ENCODE measurements around the gene NOL4L.

The NOL4L gene

GRCh38 chr20:32566379-32567374, 18.5 kb downstream of the NOL4L start:
- no peaks in the 10 kb centered on the region for H3K36me3 ChIP-seq (ENCODE audit: insufficient read depth, low read length)
- no peaks in the 10 kb centered on the region for H3K79me2 ChIP-seq (ENCODE audit: control insufficient read depth, insufficient read depth, low read length, unreplicated experiment)
- H3K4me3 ChIP-seq (ENCODE audit: low read depth, low read length), result no peak overlapping the region
- H3K27ac ChIP-seq (ENCODE audit: low read depth, low read length), result no peak overlapping the region
- H3K4me1 ChIP-seq (ENCODE audit: control insufficient read depth, insufficient read depth, low read length, unreplicated experiment), result peaks cover 9% of the 10 kb centered on the region
- H2AFZ ChIP-seq (ENCODE audit: low read length, unreplicated experiment), result no peak overlapping the region
- H3K27me3 ChIP-seq (ENCODE audit: insufficient read depth, low read length), result no peaks in the 10 kb centered on the region

GRCh38 chr20:32565735-32566032, 19.4 kb downstream of the NOL4L start:
- Histone ChIP-seq H2AFZ (ENCODE audit: low read length, unreplicated experiment) (no peak overlapping the region), H3K4me1 (ENCODE audit: control insufficient read depth, insufficient read depth, low read length, unreplicated experiment) (peaks cover 7% of the 10 kb centered on the region), H3K27me3 (ENCODE audit: insufficient read depth, low read length) (no peaks in the 10 kb centered on the region), H3K4me3 (ENCODE audit: low read depth, low read length) (no peak overlapping the region), H3K27ac (ENCODE audit: low read depth, low read length) (no peak overlapping the region), H3K36me3 (ENCODE audit: insufficient read depth, low read length) (no peaks in the 10 kb centered on the region), H3K79me2 (ENCODE audit: control insufficient read depth, insufficient read depth, low read length, unreplicated experiment) (no peaks in the 10 kb centered on the region)

- no peak overlapping the region for H3K4me3 ChIP-seq (ENCODE audit: low read depth, low read length)
- no peak overlapping the region for H2AFZ ChIP-seq (ENCODE audit: low read length, unreplicated experiment)
- H3K27me3 ChIP-seq (ENCODE audit: insufficient read depth, low read length), result no peaks in the 10 kb centered on the region
- H3K4me1 ChIP-seq (ENCODE audit: control insufficient read depth, insufficient read depth, low read length, unreplicated experiment), result peaks cover 2% of the 10 kb centered on the region
- H3K27ac ChIP-seq (ENCODE audit: low read depth, low read length), result no peak overlapping the region
- H3K36me3 ChIP-seq (ENCODE audit: insufficient read depth, low read length), result no peaks in the 10 kb centered on the region
- H3K79me2 ChIP-seq (ENCODE audit: control insufficient read depth, insufficient read depth, low read length, unreplicated experiment), result no peaks in the 10 kb centered on the region
Observed at GRCh38 chr20:32564921-32565734, 20.0 kb downstream of the NOL4L start.

- Histone ChIP-seq H3K79me2 (ENCODE audit: control insufficient read depth, insufficient read depth, low read length, unreplicated experiment) (no peaks in the 10 kb centered on the region), H2AFZ (ENCODE audit: low read length, unreplicated experiment) (no peak overlapping the region), H3K36me3 (ENCODE audit: insufficient read depth, low read length) (no peaks in the 10 kb centered on the region), H3K27me3 (ENCODE audit: insufficient read depth, low read length) (no peaks in the 10 kb centered on the region), H3K4me3 (ENCODE audit: low read depth, low read length) (no peak overlapping the region), H3K4me1 (ENCODE audit: control insufficient read depth, insufficient read depth, low read length, unreplicated experiment) (peaks cover 7% of the 10 kb centered on the region), H3K27ac (ENCODE audit: low read depth, low read length) (no peak overlapping the region)
Observed at GRCh38 chr20:32564440-32564839, 20.7 kb downstream of the NOL4L start.

GRCh38 chr20:32563311-32564272, 21.5 kb downstream of the NOL4L start:
- no peak overlapping the region for H3K27ac ChIP-seq (ENCODE audit: low read depth, low read length)
- H3K27me3 ChIP-seq (ENCODE audit: insufficient read depth, low read length), result no peaks in the 10 kb centered on the region
- H3K36me3 ChIP-seq (ENCODE audit: insufficient read depth, low read length), result no peaks in the 10 kb centered on the region
- H3K79me2 ChIP-seq (ENCODE audit: control insufficient read depth, insufficient read depth, low read length, unreplicated experiment), result no peaks in the 10 kb centered on the region
- no peak overlapping the region for H2AFZ ChIP-seq (ENCODE audit: low read length, unreplicated experiment)
- H3K4me3 ChIP-seq (ENCODE audit: low read depth, low read length), result no peak overlapping the region
- peaks cover 10% of the 10 kb centered on the region for H3K4me1 ChIP-seq (ENCODE audit: control insufficient read depth, insufficient read depth, low read length, unreplicated experiment)

- Histone ChIP-seq H3K79me2 (ENCODE audit: control insufficient read depth, insufficient read depth, low read length, unreplicated experiment) (no peaks in the 10 kb centered on the region), H3K4me3 (ENCODE audit: low read depth, low read length) (no peak overlapping the region), H3K36me3 (ENCODE audit: insufficient read depth, low read length) (no peaks in the 10 kb centered on the region), H3K27me3 (ENCODE audit: insufficient read depth, low read length) (no peaks in the 10 kb centered on the region), H3K4me1 (ENCODE audit: control insufficient read depth, insufficient read depth, low read length, unreplicated experiment) (peaks cover 10% of the 10 kb centered on the region), H2AFZ (ENCODE audit: low read length, unreplicated experiment) (no peak overlapping the region), H3K27ac (ENCODE audit: low read depth, low read length) (no peak overlapping the region)
Observed at GRCh38 chr20:32562495-32562911, 22.6 kb downstream of the NOL4L start.

GRCh38 chr20:32560989-32561830, 23.9 kb downstream of the NOL4L start:
- H3K79me2 ChIP-seq (ENCODE audit: control insufficient read depth, insufficient read depth, low read length, unreplicated experiment), result no peaks in the 10 kb centered on the region
- H3K4me1 ChIP-seq (ENCODE audit: control insufficient read depth, insufficient read depth, low read length, unreplicated experiment), result peaks cover 10% of the 10 kb centered on the region
- no peaks in the 10 kb centered on the region for H3K27me3 ChIP-seq (ENCODE audit: insufficient read depth, low read length)
- no peak overlapping the region for H3K4me3 ChIP-seq (ENCODE audit: low read depth, low read length)
- H3K27ac ChIP-seq (ENCODE audit: low read depth, low read length), result no peak overlapping the region
- no peaks in the 10 kb centered on the region for H3K36me3 ChIP-seq (ENCODE audit: insufficient read depth, low read length)
- H2AFZ ChIP-seq (ENCODE audit: low read length, unreplicated experiment), result no peak overlapping the region

- Histone ChIP-seq H3K4me1 (ENCODE audit: control insufficient read depth, insufficient read depth, low read length, unreplicated experiment) (peaks cover 10% of the 10 kb centered on the region), H3K4me3 (ENCODE audit: low read depth, low read length) (no peak overlapping the region), H3K79me2 (ENCODE audit: control insufficient read depth, insufficient read depth, low read length, unreplicated experiment) (no peaks in the 10 kb centered on the region), H3K36me3 (ENCODE audit: insufficient read depth, low read length) (no peaks in the 10 kb centered on the region), H3K27me3 (ENCODE audit: insufficient read depth, low read length) (no peaks in the 10 kb centered on the region), H2AFZ (ENCODE audit: low read length, unreplicated experiment) (no peak overlapping the region), H3K27ac (ENCODE audit: low read depth, low read length) (no peak overlapping the region)
Observed at GRCh38 chr20:32560482-32560988, 24.6 kb downstream of the NOL4L start.

GRCh38 chr20:32559753-32560380, 25.3 kb downstream of the NOL4L start:
- H3K79me2 ChIP-seq (ENCODE audit: control insufficient read depth, insufficient read depth, low read length, unreplicated experiment), result no peaks in the 10 kb centered on the region
- H3K4me1 ChIP-seq (ENCODE audit: control insufficient read depth, insufficient read depth, low read length, unreplicated experiment), result peaks cover 12% of the 10 kb centered on the region
- H3K27ac ChIP-seq (ENCODE audit: low read depth, low read length), result no peak overlapping the region
- no peak overlapping the region for H2AFZ ChIP-seq (ENCODE audit: low read length, unreplicated experiment)
- H3K36me3 ChIP-seq (ENCODE audit: insufficient read depth, low read length), result no peaks in the 10 kb centered on the region
- H3K4me3 ChIP-seq (ENCODE audit: low read depth, low read length), result no peak overlapping the region
- no peaks in the 10 kb centered on the region for H3K27me3 ChIP-seq (ENCODE audit: insufficient read depth, low read length)

Measured in ACC112 (cell line).